GM10248 (cell line): ENCODE data around the gene PFKL.

ENCODE experiments used
- CTCF ChIA-PET: fragments of 300-600 bp; sonication (Branson Sonifier 250); formaldehyde crosslinking; extraction: SDS; loops from one replicate; lab custom pipeline; 2021; ENCODE audit warnings: antibody characterized with exemption; lab: Yijun Ruan, JAX
- POLR2A ChIA-PET: fragments of 350-650 bp; sonication (Branson Sonifier 250); formaldehyde crosslinking; extraction: SDS; loops from one replicate; lab custom pipeline; 2020; ENCODE audit warnings: antibody characterized with exemption; lab: Yijun Ruan, JAX
- DNase-seq: peaks from one replicate; pipeline ENCODE4 v3.0.0; 2012; ENCODE audit errors: extremely low spot score
- TF ChIP-seq, protein P1 (sequence below): IDR thresholded peaks from 2 replicates; pipeline ENCODE4 v1.5.1; 2012; ENCODE audit warnings: mild to moderate bottlenecking, low read depth; ENCODE audit errors: extremely low read depth, missing control alignments, control extremely low read depth

PFKL gene

DNA sequence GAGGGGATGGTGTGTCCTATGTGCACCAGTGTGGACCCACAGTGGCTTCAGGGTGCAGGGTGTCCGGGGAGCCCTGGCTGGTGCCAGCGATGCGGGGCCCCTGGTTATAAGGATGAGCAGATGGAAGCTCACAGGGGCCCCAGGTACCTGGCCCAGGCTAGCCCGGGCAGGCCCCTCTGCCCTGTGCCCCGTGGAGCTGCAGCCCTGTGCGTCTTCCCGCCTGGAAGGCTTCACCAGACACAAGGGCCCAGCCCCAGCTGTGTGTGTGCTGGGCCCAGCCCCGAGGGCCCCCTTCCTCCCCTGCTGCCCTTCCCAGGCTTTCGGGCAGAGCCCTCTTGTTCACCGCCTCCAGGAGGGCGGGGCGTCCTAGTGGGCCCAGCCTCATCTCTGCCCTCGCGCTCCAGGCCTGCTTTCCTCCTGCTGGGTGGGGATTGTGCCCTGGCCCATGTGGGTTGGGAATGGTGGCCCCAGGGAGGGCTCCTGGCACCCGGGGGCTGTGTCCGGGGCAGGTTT is 15.9 kb downstream of the PFKL start:
- no peak for DNase-seq
- TF ChIP-seq, protein P1, sequence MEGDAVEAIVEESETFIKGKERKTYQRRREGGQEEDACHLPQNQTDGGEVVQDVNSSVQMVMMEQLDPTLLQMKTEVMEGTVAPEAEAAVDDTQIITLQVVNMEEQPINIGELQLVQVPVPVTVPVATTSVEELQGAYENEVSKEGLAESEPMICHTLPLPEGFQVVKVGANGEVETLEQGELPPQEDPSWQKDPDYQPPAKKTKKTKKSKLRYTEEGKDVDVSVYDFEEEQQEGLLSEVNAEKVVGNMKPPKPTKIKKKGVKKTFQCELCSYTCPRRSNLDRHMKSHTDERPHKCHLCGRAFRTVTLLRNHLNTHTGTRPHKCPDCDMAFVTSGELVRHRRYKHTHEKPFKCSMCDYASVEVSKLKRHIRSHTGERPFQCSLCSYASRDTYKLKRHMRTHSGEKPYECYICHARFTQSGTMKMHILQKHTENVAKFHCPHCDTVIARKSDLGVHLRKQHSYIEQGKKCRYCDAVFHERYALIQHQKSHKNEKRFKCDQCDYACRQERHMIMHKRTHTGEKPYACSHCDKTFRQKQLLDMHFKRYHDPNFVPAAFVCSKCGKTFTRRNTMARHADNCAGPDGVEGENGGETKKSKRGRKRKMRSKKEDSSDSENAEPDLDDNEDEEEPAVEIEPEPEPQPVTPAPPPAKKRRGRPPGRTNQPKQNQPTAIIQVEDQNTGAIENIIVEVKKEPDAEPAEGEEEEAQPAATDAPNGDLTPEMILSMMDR: no peak
- ChIA-PET CTCF (interaction anchor here (1.2 to 3.9 kb wide), 3 partner anchors 12 to 18 kb away, joined by 3 to 16 read pairs (median 4); no protein-coding TSS in a partner anchor), POLR2A (interaction anchor here (0.6 kb wide), 1 partner anchor 294 kb away, joined by 3 read pairs; no protein-coding TSS in a partner anchor)

DNA sequence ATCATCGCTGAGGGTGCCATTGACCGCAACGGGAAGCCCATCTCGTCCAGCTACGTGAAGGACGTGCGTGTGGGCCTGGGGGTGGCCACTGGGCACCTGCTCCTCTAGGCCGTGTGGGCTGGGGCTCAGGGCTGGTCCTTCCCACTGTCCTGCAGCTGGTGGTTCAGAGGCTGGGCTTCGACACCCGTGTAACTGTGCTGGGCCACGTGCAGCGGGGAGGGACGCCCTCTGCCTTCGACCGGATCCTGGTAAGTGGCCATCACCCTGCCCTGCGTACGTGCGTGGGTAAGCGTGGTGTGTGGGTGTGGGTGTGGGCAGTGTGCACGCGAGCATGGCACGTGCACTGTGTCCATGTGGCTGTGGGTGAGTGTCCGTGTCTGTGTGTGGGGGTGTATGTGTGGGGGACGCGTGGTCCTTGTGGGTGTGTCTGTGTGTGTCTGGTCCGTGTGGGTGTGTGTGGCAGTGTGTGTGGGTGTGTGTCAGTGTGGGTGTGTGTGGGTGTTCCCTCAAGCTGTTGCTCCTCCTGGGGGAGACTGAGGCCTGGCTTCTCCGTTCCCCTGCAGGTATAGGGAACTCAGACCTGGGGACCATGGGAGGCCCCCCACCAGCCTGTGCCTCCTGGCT is 16.5 kb downstream of the PFKL start:
- ChIA-PET POLR2A (no interaction called here), CTCF (interaction anchor here (1.2 to 3.9 kb wide), 2 partner anchors 12 to 15 kb away, joined by 3 to 16 read pairs; no protein-coding TSS in a partner anchor)
- DNase-seq: no peak
- TF ChIP-seq, protein P1: no peak

DNA sequence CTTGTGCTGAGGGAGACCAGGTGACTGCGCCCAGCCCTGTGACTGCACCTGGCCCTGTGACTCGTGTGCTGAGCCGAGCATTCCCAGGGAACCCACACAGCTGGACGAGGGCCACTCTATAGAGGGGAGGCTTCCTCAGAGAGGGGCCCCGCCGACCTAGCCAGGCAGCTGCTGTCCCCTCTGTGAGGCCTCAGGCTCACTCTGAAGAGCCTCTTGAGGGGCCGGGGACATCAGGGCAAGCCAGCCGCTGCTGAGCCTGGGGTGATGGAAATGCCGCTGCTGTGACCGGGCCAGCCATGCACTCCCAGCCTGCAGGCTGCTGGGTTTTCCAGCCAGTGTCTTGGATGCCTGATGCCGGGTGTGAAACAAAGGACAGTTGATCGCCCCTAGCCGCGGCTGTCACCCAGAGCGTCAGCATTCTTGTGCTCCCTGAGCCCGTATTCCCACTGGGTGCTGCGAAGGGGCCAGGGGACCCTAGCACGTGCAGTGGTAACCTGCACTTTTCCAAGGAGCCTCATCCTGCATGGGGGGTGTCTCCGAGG is 17.5 kb downstream of the PFKL start:
- ChIA-PET POLR2A (no interaction called here), CTCF (interaction anchor here (3.9 kb wide), 1 partner anchor 13 kb away, joined by 16 read pairs; no protein-coding TSS in a partner anchor)
- TF ChIP-seq, protein P1: no peak
- no peak for DNase-seq

DNA sequence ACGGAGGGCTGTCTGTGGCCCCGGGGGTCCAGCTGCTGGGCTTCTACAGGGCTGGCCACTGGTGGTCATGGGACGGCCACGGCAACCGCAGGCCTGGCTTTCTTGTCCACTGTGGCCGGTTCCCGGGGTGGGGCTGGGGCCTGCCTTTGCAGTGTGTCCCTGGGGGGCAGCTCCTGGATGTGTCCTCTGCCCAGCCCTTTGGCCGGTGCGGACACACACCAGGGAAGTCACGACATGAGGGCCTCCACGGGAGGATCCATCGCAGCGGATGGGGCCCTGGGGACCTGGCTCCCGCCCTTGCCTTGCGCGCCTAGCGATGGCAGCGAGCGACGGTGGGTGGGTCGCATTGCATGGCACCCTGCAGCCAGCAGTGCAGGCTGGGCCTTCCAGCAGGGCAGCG is 18.0 kb downstream of the PFKL start:
- TF ChIP-seq, protein P1: no peak
- ChIA-PET CTCF (interaction anchor here (3.9 kb wide), 1 partner anchor 14 kb away, joined by 16 read pairs; no protein-coding TSS in a partner anchor), POLR2A (no interaction called here)
- no peak for DNase-seq

DNA sequence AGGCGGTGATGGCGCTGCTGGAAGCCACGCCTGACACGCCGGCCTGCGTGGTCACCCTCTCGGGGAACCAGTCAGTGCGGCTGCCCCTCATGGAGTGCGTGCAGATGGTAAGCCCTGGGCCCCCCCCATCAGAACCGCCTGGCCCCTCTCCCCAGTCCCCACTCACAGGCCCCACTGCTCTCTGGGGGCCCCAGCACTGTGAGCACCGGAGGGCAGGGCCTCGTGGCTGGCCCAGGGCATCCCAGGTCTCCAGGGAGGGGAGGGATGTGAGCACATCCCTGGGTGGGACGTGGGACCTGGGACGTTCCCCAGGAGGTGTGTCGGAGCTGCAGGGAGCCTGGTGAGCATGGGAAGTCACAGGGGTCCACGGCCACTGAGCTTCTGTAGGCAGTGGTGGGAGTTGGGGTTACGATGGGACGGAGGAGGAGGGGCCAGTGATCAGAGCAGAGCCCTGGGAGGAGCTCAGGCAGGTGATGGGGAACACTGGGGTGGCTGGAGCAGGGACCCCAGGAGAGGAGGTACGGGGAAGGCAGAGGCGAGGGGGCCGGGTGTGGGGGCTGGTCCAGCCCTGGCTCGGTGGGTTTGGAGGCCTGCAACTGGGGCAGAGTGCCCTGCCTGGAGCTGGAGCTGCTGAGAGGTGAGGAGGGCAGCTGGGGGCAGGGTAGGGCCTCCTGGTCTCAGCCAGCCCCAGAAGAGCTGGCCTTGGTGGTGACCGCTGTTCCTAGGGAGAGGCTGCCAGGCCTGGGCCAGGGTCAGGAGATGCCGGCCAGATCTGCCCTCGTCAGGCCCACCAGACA is 18.8 kb downstream of the PFKL start:
- no peak for DNase-seq
- CTCF ChIA-PET: interaction anchor here (1.0 to 2.1 kb wide), 3 partner anchors 9 to 23 kb away, joined by 3 to 7 read pairs (median 4); no protein-coding TSS in a partner anchor
- POLR2A ChIA-PET: interaction anchor here (1.0 kb wide), 1 partner anchor 10 kb away, joined by 5 read pairs; no protein-coding TSS in a partner anchor
- TF ChIP-seq, protein P1: no peak
